ENCODE results near the gene PACS1. TPM values are rescaled to one million over a fixed set of nuclear protein-coding genes. Genes with fewer than 3 reads are reported as not detected.

The PACS1 gene
- total RNA-seq, 1 experiment from 2014 or later = 91.8 TPM

DNA sequence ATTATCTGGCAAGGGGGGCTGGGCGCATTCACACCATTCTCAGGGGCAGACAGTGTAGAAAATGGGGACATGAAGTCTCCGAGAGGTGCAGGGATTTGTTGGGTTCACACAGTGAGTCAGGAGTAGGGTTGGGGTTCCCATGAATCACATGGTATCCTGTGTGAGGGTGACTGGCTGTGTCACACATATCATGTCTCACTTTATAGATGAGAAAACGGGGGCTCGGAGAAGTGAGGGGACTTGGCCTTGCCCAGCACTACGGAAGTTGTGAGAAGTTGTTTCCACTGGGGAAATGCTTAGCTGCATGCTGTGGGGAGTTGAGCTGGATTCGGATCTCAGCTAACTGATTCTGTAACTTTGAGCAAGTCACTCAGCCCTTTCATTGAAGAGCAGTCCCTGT, 25.3 kb upstream of the PACS1 start:
- Histone ChIP-seq H3K4me1 (ENCODE audit: control insufficient read depth, insufficient read depth, low read length) (peaks cover 3% of the 10 kb centered on the region; the same call in 1 of the 2 replicates), H3K27me3 (ENCODE audit: control insufficient read depth, insufficient read depth, low read length) (no peaks in the 10 kb centered on the region), H3K9me3 (ENCODE audit: control insufficient read depth, insufficient read depth, low read depth, low read length) (no peaks in the 10 kb centered on the region), H3K4me3 (ENCODE audit: low read depth in 2 of 2, low read length in 2 of 2) (no peak overlapping the region), H3K27ac (ENCODE audit: low read length) (no peak overlapping the region), H3K36me3 (ENCODE audit: control insufficient read depth, insufficient read depth, low read length) (no peaks in the 10 kb centered on the region)
- intact Hi-C loops (cut with micrococcal nuclease; ENCODE audit: unreplicated experiment) = no loop called here
- BruUV-seq (replicated peaks) = no TSS peak
- no peak; the same call in 1 of the 2 replicates for ATAC-seq
- DNase-seq (ENCODE audit: low read depth, low spot score) = no peak
- ChIA-PET POLR2A (interaction anchor here (1.0 kb wide), 1 partner anchor 11 kb away, joined by 12 read pairs; no protein-coding TSS in a partner anchor), CTCF (interaction anchor here (0.5 to 2.2 kb wide), 11 partner anchors 14 to 1910 kb away, joined by 3 to 12 read pairs (median 3); partner anchors contain the start of gene FIBP)
- TF ChIP-seq SIN3A (IDR thresholded peaks at IDR 0.05; ENCODE audit: borderline replicate concordance, insufficient read depth, low read depth, low read length) (no peak), POLR2AphosphoS5 (IDR thresholded peaks at IDR 0.05; ENCODE audit: low read depth, low read length) (no peak), TCF7L2 (IDR thresholded peaks at IDR 0.05; ENCODE audit: low read depth, low read length) (no peak)
- TF ChIP-seq, protein P1, sequence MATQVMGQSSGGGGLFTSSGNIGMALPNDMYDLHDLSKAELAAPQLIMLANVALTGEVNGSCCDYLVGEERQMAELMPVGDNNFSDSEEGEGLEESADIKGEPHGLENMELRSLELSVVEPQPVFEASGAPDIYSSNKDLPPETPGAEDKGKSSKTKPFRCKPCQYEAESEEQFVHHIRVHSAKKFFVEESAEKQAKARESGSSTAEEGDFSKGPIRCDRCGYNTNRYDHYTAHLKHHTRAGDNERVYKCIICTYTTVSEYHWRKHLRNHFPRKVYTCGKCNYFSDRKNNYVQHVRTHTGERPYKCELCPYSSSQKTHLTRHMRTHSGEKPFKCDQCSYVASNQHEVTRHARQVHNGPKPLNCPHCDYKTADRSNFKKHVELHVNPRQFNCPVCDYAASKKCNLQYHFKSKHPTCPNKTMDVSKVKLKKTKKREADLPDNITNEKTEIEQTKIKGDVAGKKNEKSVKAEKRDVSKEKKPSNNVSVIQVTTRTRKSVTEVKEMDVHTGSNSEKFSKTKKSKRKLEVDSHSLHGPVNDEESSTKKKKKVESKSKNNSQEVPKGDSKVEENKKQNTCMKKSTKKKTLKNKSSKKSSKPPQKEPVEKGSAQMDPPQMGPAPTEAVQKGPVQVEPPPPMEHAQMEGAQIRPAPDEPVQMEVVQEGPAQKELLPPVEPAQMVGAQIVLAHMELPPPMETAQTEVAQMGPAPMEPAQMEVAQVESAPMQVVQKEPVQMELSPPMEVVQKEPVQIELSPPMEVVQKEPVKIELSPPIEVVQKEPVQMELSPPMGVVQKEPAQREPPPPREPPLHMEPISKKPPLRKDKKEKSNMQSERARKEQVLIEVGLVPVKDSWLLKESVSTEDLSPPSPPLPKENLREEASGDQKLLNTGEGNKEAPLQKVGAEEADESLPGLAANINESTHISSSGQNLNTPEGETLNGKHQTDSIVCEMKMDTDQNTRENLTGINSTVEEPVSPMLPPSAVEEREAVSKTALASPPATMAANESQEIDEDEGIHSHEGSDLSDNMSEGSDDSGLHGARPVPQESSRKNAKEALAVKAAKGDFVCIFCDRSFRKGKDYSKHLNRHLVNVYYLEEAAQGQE (IDR thresholded peaks at IDR 0.05; ENCODE audit: insufficient read depth in 1 of 2, low read depth in 2 of 2, low read length in 1 of 2) = no peak
- TF ChIP-seq, protein P2, sequence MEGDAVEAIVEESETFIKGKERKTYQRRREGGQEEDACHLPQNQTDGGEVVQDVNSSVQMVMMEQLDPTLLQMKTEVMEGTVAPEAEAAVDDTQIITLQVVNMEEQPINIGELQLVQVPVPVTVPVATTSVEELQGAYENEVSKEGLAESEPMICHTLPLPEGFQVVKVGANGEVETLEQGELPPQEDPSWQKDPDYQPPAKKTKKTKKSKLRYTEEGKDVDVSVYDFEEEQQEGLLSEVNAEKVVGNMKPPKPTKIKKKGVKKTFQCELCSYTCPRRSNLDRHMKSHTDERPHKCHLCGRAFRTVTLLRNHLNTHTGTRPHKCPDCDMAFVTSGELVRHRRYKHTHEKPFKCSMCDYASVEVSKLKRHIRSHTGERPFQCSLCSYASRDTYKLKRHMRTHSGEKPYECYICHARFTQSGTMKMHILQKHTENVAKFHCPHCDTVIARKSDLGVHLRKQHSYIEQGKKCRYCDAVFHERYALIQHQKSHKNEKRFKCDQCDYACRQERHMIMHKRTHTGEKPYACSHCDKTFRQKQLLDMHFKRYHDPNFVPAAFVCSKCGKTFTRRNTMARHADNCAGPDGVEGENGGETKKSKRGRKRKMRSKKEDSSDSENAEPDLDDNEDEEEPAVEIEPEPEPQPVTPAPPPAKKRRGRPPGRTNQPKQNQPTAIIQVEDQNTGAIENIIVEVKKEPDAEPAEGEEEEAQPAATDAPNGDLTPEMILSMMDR (IDR thresholded peaks at IDR 0.05) = no peak
- in situ Hi-C loops (cut with HindIII; ENCODE audit: low pct_unique_long_range_greater_than_20kb, low sequenced_read_pairs) = no loop called here

DNA sequence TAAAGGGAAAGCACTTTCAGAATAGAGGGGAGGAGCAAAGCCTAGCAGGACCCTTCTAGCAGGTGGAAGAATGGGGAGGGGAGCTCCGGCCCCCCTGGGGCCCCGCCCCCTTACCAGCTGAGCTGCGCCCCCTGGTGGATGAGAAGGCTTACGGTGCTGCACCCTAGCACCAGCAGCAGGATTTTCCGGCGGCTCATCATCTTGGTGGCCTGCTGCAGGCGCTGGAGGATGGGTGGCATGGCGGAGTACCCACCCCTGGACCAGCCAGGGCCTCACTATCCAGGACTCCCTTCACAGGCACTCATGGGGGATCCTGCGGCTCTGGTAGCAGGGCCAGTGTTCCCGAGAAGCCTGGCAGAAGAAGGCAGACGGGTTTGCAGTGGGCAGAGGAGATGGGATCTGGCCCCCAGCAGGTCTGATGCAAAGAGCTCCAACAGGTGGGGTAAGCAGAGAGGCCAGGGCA, 24.9 kb upstream of the PACS1 start:
- BruUV-seq (replicated peaks) = no TSS peak
- H3K27me3 ChIP-seq (ENCODE audit: control insufficient read depth, insufficient read depth, low read length) = no peaks in the 10 kb centered on the region
- DNase-seq (ENCODE audit: low read depth, low spot score) (no peak), ATAC-seq (peak; percentile 92)
- in situ Hi-C loops (cut with HindIII; ENCODE audit: low pct_unique_long_range_greater_than_20kb, low sequenced_read_pairs) (no loop called here), intact Hi-C loops (cut with micrococcal nuclease; ENCODE audit: unreplicated experiment) (no loop called here)
- peaks cover 3% of the 10 kb centered on the region; the same call in 1 of the 2 replicates for H3K4me1 ChIP-seq (ENCODE audit: control insufficient read depth, insufficient read depth, low read length)
- no peaks in the 10 kb centered on the region for H3K9me3 ChIP-seq (ENCODE audit: control insufficient read depth, insufficient read depth, low read depth, low read length)
- no peak overlapping the region for H3K4me3 ChIP-seq (ENCODE audit: low read depth in 2 of 2, low read length in 2 of 2)
- TF ChIP-seq SIN3A (IDR thresholded peaks at IDR 0.05; ENCODE audit: borderline replicate concordance, insufficient read depth, low read depth, low read length) (no peak), POLR2AphosphoS5 (IDR thresholded peaks at IDR 0.05; ENCODE audit: low read depth, low read length) (no peak)
- TF ChIP-seq, protein P2 (IDR thresholded peaks at IDR 0.05) = peak; percentile 99
- no peak overlapping the region for H3K27ac ChIP-seq (ENCODE audit: low read length)
- CTCF ChIA-PET = interaction anchor here (0.5 to 2.2 kb wide), 14 partner anchors 9 to 1910 kb away, joined by 3 to 15 read pairs (median 4); partner anchors contain the start of gene FIBP
- POLR2A ChIA-PET = interaction anchor here (1.0 kb wide), 1 partner anchor 11 kb away, joined by 12 read pairs; no protein-coding TSS in a partner anchor
- H3K36me3 ChIP-seq (ENCODE audit: control insufficient read depth, insufficient read depth, low read length) = no peaks in the 10 kb centered on the region

All from Panc1 (cell line).